ENCODE results near the gene TAL1. TPM values are rescaled to one million over a fixed set of nuclear protein-coding genes. Genes with fewer than 3 reads are reported as not detected.

The TAL1 gene
- polyA plus RNA-seq, 1 of the 3 experiments (the other 2 are of a cell fraction) = not detected

DNA sequence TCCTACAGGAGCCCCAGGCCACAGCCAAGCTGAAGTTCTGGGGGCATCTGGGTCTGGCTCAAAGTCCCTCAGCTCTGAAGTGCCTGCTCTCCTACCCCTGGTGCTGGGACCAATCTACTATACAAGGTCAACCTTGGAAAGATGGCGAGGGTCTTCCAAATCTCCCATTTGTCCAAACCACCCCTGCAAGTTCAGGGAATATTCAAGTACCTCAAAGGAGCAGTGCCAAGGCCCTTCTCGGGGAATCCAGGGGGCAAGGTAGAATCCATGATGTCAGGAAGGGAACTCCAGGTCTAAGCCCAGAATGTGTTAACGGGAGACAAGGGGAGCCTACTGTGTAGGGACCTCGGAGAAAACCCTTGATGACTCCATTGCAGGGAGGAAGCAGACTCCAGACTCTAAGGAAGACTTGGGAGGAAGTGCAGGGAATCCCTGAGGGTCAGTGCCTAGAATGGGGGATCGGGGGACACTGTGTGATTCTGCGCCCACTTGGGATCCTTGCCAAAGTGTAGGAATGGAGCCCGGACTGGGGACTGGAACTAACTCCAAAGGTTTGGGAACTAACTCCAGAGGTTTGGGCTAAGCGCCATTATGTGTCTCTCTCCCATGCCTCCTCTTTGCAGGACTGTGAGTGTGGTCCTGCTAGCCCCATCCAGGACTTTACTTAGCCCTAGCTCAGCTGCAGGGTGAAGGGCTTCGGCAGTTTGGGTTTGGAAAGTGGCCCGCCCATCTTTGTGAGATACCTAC, 8.7 kb downstream of the TAL1 start:
- 48% methylated on average over 9 of the region's 10 CpGs for WGBS (ENCODE audit: low lambda C conversion rate)
- Histone ChIP-seq H3K4me1 (ENCODE audit: control insufficient read depth in 1 of 2, insufficient read depth in 2 of 2, low read depth in 1 of 2, low read length in 1 of 2) (peaks cover 0 to 4% of the 10 kb centered on the region in 2 experiments; a peak in 1 of 4 replicates), H3K79me2 (ENCODE audit: insufficient read depth) (no peaks in the 10 kb centered on the region), H3K4me2 (no peak overlapping the region), H4K20me1 (ENCODE audit: insufficient read depth) (no peaks in the 10 kb centered on the region), H3K27ac (ENCODE audit: low read depth in 2 of 2, low read length in 1 of 2) (no peak overlapping the region), H3K9ac (no peak overlapping the region), H3K9me3 (no peaks in the 10 kb centered on the region), H3K4me3 (ENCODE audit: low read depth in 2 of 2, low read length in 1 of 2) (no peak overlapping the region), H3K27me3 (ENCODE audit: insufficient read depth) (peaks cover 81% of the 10 kb centered on the region), H2AFZ (ENCODE audit: low read depth) (no peak overlapping the region), H3K36me3 (replicated peaks in 1 of 2; ENCODE audit: control insufficient read depth in 1 of 2, insufficient read depth in 2 of 2, low read length in 1 of 2) (no peaks in the 10 kb centered on the region), H3K9me2 (no peaks in the 10 kb centered on the region), H3F3A (replicated peaks; ENCODE audit: insufficient read depth) (no peaks in the 10 kb centered on the region)
- TF ChIP-seq TAF1 (IDR thresholded peaks at IDR 0.05; ENCODE audit: borderline replicate concordance, low read depth, low read length) (no peak), NRF1 (IDR thresholded peaks at IDR 0.05; ENCODE audit: low read depth, low read length) (no peak), SIN3A (IDR thresholded peaks at IDR 0.05; ENCODE audit: borderline replicate concordance, low read depth, low read length) (no peak), RFX5 (IDR thresholded peaks at IDR 0.05; ENCODE audit: low read length) (no peak), MEF2A (IDR thresholded peaks at IDR 0.05; ENCODE audit: borderline replicate concordance, low read depth) (no peak), FOXJ3 (CRISPR knock-in tag; IDR thresholded peaks at IDR 0.05) (no peak), RXRA (IDR thresholded peaks at IDR 0.05; ENCODE audit: borderline replicate concordance, low read depth) (no peak)
- TF ChIP-seq, protein P1, sequence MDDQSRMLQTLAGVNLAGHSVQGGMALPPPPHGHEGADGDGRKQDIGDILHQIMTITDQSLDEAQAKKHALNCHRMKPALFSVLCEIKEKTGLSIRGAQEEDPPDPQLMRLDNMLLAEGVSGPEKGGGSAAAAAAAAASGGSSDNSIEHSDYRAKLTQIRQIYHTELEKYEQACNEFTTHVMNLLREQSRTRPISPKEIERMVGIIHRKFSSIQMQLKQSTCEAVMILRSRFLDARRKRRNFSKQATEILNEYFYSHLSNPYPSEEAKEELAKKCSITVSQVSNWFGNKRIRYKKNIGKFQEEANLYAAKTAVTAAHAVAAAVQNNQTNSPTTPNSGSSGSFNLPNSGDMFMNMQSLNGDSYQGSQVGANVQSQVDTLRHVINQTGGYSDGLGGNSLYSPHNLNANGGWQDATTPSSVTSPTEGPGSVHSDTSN (IDR thresholded peaks at IDR 0.05) = no peak
- TF ChIP-seq, protein P2, sequence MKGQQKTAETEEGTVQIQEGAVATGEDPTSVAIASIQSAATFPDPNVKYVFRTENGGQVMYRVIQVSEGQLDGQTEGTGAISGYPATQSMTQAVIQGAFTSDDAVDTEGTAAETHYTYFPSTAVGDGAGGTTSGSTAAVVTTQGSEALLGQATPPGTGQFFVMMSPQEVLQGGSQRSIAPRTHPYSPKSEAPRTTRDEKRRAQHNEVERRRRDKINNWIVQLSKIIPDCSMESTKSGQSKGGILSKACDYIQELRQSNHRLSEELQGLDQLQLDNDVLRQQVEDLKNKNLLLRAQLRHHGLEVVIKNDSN (IDR thresholded peaks at IDR 0.05; ENCODE audit: borderline replicate concordance, low read depth) = no peak
- DNase-seq = no peak
- POLR2A ChIA-PET = no interaction called here
- CTCF ChIA-PET = interaction anchor here (1.5 to 1.9 kb wide), 2 partner anchors 39 to 40 kb away, joined by 8 read pairs; no protein-coding TSS in a partner anchor

DNA sequence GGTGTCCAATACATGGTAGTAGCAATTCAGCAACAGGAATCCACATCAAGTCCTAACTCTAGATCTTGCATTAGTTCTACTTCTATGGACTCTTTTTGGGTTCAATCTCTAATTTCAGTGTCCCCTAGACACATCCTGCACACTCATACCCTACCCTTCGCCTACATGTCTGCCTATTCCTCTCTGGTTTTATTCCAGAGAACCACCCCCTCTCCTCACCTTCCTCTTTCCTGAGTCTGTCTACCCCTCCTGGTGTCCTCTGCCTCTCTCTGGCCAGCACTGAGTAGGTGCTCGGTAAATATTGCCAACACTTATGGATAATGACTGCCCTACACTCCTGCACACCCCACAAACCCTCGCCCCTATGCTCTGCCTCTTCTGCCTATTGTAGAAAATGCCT, 9.5 kb downstream of the TAL1 start:
- H3K9me2 ChIP-seq = no peaks in the 10 kb centered on the region
- H3K27me3 ChIP-seq (ENCODE audit: insufficient read depth) = peaks cover 72% of the 10 kb centered on the region
- H3K27ac ChIP-seq (ENCODE audit: low read depth in 2 of 2, low read length in 1 of 2) = no peak overlapping the region
- no peaks in the 10 kb centered on the region for H3K79me2 ChIP-seq (ENCODE audit: insufficient read depth)
- H2AFZ ChIP-seq (ENCODE audit: low read depth) = no peak overlapping the region
- H3K4me2 ChIP-seq = no peak overlapping the region
- no peak overlapping the region for H3K9ac ChIP-seq
- peaks cover 0 to 4% of the 10 kb centered on the region in 2 experiments; a peak in 1 of 4 replicates for H3K4me1 ChIP-seq (ENCODE audit: control insufficient read depth in 1 of 2, insufficient read depth in 2 of 2, low read depth in 1 of 2, low read length in 1 of 2)
- H3K4me3 ChIP-seq (ENCODE audit: low read depth in 2 of 2, low read length in 1 of 2) = no peak overlapping the region
- ChIA-PET CTCF (interaction anchor here (1.3 to 1.9 kb wide), 2 partner anchors 40 to 43 kb away, joined by 8 to 10 read pairs; no protein-coding TSS in a partner anchor), POLR2A (no interaction called here)
- no peaks in the 10 kb centered on the region for H3K36me3 ChIP-seq (replicated peaks in 1 of 2; ENCODE audit: control insufficient read depth in 1 of 2, insufficient read depth in 2 of 2, low read length in 1 of 2)
- no peak for DNase-seq
- WGBS (ENCODE audit: low lambda C conversion rate) = 35% methylated on average over 3 of the region's 3 CpGs
- H3F3A ChIP-seq (replicated peaks; ENCODE audit: insufficient read depth) = no peaks in the 10 kb centered on the region
- no peaks in the 10 kb centered on the region for H4K20me1 ChIP-seq (ENCODE audit: insufficient read depth)
- H3K9me3 ChIP-seq = no peaks in the 10 kb centered on the region
- TF ChIP-seq MXI1 (IDR thresholded peaks at IDR 0.05; ENCODE audit: low read depth, low read length) = no peak
- TF ChIP-seq NRF1 (IDR thresholded peaks at IDR 0.05; ENCODE audit: low read depth, low read length) = no peak
- TF ChIP-seq, protein P3, sequence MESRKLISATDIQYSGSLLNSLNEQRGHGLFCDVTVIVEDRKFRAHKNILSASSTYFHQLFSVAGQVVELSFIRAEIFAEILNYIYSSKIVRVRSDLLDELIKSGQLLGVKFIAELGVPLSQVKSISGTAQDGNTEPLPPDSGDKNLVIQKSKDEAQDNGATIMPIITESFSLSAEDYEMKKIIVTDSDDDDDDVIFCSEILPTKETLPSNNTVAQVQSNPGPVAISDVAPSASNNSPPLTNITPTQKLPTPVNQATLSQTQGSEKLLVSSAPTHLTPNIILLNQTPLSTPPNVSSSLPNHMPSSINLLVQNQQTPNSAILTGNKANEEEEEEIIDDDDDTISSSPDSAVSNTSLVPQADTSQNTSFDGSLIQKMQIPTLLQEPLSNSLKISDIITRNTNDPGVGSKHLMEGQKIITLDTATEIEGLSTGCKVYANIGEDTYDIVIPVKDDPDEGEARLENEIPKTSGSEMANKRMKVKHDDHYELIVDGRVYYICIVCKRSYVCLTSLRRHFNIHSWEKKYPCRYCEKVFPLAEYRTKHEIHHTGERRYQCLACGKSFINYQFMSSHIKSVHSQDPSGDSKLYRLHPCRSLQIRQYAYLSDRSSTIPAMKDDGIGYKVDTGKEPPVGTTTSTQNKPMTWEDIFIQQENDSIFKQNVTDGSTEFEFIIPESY (IDR thresholded peaks at IDR 0.05; ENCODE audit: borderline replicate concordance, low read depth) = no peak
- no peak for TF ChIP-seq EP300 (IDR thresholded peaks at IDR 0.05; ENCODE audit: borderline replicate concordance in 1 of 2, low read depth in 1 of 2, low read length in 1 of 2)
- TF ChIP-seq FOSL2 (IDR thresholded peaks at IDR 0.05; ENCODE audit: borderline replicate concordance, low read depth) = no peak
- no peak for TF ChIP-seq TEAD4 (IDR thresholded peaks at IDR 0.05; ENCODE audit: borderline replicate concordance, insufficient read depth)
- TF ChIP-seq, protein P4, sequence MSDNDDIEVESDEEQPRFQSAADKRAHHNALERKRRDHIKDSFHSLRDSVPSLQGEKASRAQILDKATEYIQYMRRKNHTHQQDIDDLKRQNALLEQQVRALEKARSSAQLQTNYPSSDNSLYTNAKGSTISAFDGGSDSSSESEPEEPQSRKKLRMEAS (IDR thresholded peaks at IDR 0.05; ENCODE audit: low read depth) = no peak
- no peak for TF ChIP-seq GATA2 (CRISPR knock-in tag; IDR thresholded peaks at IDR 0.05)
- no peak for TF ChIP-seq TAF1 (IDR thresholded peaks at IDR 0.05; ENCODE audit: borderline replicate concordance, low read depth, low read length)
- TF ChIP-seq MEF2A (IDR thresholded peaks at IDR 0.05; ENCODE audit: borderline replicate concordance, low read depth) = no peak
- TF ChIP-seq ELF1 (IDR thresholded peaks at IDR 0.05) = no peak
- no peak for TF ChIP-seq TCF12 (IDR thresholded peaks at IDR 0.05)
- no peak for TF ChIP-seq FOXM1 (IDR thresholded peaks at IDR 0.05; ENCODE audit: low read depth)
- no peak for TF ChIP-seq RCOR1 (IDR thresholded peaks at IDR 0.05; ENCODE audit: low read length)
- TF ChIP-seq NFIC (IDR thresholded peaks at IDR 0.05; ENCODE audit: borderline replicate concordance) = no peak

Measured in SK-N-SH (cell line).